Subcutaneous adipose tissue (tissue), 4 donors: ENCODE measurements around the gene DCC. TPM values are rescaled to one million over a fixed set of nuclear protein-coding genes. Genes with fewer than 3 reads are reported as not detected.

ENCODE experiments used
- CTCF ChIP-seq: fragments of 450-650 bp; IDR thresholded peaks from one replicate; pipeline ENCODE4 v1.5.1; 2016; ENCODE audit warnings: low read depth, mild to moderate bottlenecking, control low read depth, antibody characterized with exemption, moderate library complexity
- total RNA-seq, 4 donors: library from RNA; depleted of rRNA; stranded (reverse); fragments of >200 nt; gene quantifications; one replicate each; pipeline ENCODE4 v1.1.0, GENCODE V29; 2016

Gene DCC
- total RNA-seq, 4 donors from 2014 or later, result not detected

DNA sequence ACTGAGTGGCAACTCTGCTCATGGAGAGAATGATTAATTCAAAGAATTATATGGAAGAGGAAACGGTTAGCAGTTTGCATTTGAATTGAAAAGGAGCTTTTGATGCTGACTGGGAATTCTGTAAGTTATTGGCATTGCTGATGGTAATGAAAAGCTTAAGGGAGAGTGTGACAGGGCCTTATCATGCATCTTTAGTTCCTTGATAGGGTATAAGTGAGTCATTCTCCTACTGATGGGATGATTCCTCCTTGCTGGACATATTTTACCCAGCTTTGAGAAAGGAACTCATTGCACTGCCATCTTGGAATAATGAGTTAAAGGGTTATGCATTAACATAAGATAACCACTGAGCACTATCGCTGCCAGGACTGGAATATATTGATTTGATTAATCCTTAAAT is 740.7 kb downstream of the DCC start:
- TF ChIP-seq CTCF, result no peak

DNA sequence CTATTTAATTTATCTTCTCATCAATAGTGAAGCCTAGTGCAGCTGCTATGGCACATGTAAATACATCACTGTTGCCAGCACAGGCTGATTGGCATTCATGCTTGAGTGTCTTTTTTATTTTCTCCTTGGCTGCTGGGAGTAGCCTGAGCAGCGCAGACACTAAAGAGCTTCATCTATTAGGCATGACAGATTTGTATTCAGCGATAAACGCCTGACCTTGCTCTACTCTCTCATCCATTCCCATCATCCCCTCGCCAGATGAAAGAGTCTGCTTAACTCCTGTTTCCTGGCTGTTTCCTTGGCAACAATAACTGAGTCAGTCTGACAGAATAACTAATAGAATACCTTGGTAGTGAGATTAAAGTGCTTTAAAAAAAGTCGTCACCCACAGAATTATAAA is 753.6 kb downstream of the DCC start:
- no peak for TF ChIP-seq CTCF

- no peak for TF ChIP-seq CTCF
Measured at GRCh38 chr18:53101536-53102105, 761.6 kb downstream of the DCC start.

GRCh38 chr18:53114441-53114840 is 774.4 kb downstream of the DCC start:
- no peak for TF ChIP-seq CTCF

DNA sequence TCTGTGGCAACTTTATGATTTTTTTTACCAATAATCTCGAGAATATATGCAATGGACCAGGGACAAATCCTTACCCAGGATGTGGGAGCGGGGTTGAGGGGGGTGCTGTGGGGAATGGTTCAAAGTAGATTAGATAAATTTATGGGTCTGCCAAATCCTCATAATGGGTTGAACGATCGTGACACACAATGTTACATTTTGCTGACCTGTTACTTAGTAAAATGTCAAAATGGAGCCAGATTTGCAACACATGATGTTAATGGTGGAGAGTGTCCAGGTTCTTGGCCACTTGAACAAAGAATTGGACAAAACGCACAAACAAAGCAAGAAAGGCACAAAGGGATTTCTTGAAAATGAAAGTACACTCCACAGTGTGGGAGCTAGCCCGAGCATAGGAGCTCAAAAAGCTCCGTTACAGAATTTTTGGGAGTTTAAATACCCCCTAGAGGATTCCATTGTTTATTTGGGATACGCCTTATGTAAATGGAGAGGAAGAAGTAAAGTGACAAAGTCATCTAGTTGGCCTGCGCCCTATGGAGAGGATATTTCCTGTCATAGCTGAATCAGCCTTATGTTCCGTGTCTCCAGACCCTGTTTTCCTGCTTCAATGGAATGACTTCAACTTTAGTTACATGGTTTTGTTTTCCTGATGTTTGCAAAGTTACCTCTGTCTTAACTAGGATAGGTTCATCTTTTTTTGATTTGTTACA is 776.0 kb downstream of the DCC start:
- TF ChIP-seq CTCF, result no peak

DNA sequence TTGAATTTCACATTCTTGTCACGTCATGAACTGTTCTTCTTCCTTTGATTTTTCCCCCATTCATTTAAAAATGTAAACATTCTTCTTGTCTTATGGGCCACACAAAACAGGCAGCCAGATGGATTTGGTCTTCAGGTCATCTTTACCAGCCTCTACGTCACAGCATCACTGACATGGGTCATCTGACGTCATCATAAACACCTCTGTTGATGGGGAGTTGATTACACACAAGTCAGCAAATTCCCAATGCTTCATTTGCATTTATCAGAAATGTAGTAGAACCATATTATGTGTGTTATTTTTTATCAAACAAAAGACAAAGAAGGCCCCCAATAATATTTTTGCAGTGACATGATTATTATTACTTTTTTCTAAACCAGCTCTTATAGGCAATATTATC is 777.9 kb downstream of the DCC start:
- TF ChIP-seq CTCF, result no peak

DNA sequence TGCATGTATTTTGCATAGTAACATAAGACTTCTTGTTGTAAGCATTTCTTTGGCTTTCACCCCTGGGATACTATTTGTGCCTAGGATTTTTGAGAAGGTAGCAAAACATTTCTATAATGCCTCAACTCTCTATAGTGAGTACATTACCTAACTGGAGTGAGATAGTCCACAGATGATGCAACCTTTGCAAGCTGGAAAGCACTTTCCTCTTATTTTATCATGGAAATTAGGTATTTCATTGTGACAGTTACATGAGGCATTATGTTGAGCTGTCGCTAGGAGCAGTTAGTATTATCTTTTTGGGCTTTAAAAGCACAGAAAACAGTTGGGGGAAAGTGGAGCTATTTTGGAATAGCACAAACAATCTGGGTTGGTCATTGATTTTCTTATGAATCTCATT is 786.2 kb downstream of the DCC start:
- no peak for TF ChIP-seq CTCF
